K562 (cell line): ENCODE measurements around the gene NOP16. TPM values are rescaled to one million over a fixed set of nuclear protein-coding genes. Genes with fewer than 3 reads are reported as not detected.

Source experiments
- BHLHE40 ChIP-seq: IDR thresholded peaks from 2 replicates; pipeline ENCODE4 v1.6.1; 2011; ENCODE audit warnings: low read length, improper control_type of control experiment
- CBFA2T3 ChIP-seq: fragments of 450-650 bp; IDR thresholded peaks from 2 replicates; pipeline ENCODE4 v1.6.1; 2017
- CHD1 ChIP-seq: fragments of 200-600 bp; sonication (generic); IDR thresholded peaks from one replicate; pipeline ENCODE4 v1.6.1; 2012; ENCODE audit warnings: mild to moderate bottlenecking, moderate library complexity, low read length, inconsistent platforms
- CREB1 ChIP-seq, 2 experiments: sonication (generic) in 1 of 2; formaldehyde crosslinking in 1 of 2; IDR thresholded peaks; 2 replicates each; pipeline versions ENCODE4 v1.6.1 to v1.8.0; 2012 to 2022; ENCODE audit warnings: inconsistent platforms in 1 of 2, mild to moderate bottlenecking in 1 of 2, missing genetic modification reagents in 1 of 2, moderate library complexity in 1 of 2
- DACH1 ChIP-seq: fragments of 450-650 bp; IDR thresholded peaks from 2 replicates; pipeline ENCODE4 v1.6.1; 2018; ENCODE audit not compliant: partially characterized antibody
- GATAD2B ChIP-seq: fragments of 450-650 bp; IDR thresholded peaks from 2 replicates; pipeline ENCODE4 v1.6.1; 2017; ENCODE audit warnings: mild to moderate bottlenecking, borderline replicate concordance
- HDGF ChIP-seq: fragments of 450-650 bp; IDR thresholded peaks from 2 replicates; pipeline ENCODE4 v1.6.1; 2016
- HMGN3 ChIP-seq: IDR thresholded peaks from 2 replicates; pipeline ENCODE4 v1.6.1; 2011; ENCODE audit warnings: borderline replicate concordance, low read depth, mild to moderate bottlenecking, mixed read lengths, low read length; ENCODE audit not compliant: insufficient read length; ENCODE audit errors: extremely low read depth
- HNRNPK ChIP-seq: fragments of 200-400 bp; formaldehyde crosslinking; IDR thresholded peaks from one replicate; pipeline ENCODE4 v1.6.1; 2018; ENCODE audit warnings: mild to moderate bottlenecking, low read depth, low read length; ENCODE audit not compliant: poor library complexity, severe bottlenecking
- KAT8 ChIP-seq: fragments of 450-650 bp; IDR thresholded peaks from 2 replicates; pipeline ENCODE4 v1.6.1; 2016; ENCODE audit warnings: low read depth, mild to moderate bottlenecking
- MEF2D ChIP-seq: conservative IDR thresholded peaks from 2 replicates; pipeline ENCODE4 v1.6.1; 2016; ENCODE audit warnings: low read depth, missing genetic modification characterization, missing compliant biosample characterization
- MIER1 ChIP-seq: fragments of 450-650 bp; IDR thresholded peaks from 2 replicates; pipeline ENCODE4 v1.6.1; 2016; ENCODE audit warnings: antibody characterized with exemption, mild to moderate bottlenecking, low read depth
- NEUROD1 ChIP-seq: fragments of 150-350 bp; IDR thresholded peaks from 2 replicates; pipeline ENCODE4 v1.6.1; 2014; ENCODE audit warnings: borderline replicate concordance, low read length, low read depth; ENCODE audit not compliant: partially characterized antibody
- NR1H2 ChIP-seq: sonication (generic); formaldehyde crosslinking; IDR thresholded peaks from 2 replicates; pipeline ENCODE4 v1.4.0; 2020; ENCODE audit warnings: mild to moderate bottlenecking, missing genetic modification reagents
- NR2C1 ChIP-seq, 2 experiments: fragments of 450-650 bp; IDR thresholded peaks; 2 replicates each; pipeline ENCODE4 v1.6.1; 2017; ENCODE audit warnings: mild to moderate bottlenecking in 2 of 2, antibody characterized with exemption in 1 of 2, inconsistent platforms in 1 of 2, missing compliant biosample characterization in 1 of 2, missing genetic modification characterization in 1 of 2
- POLR3A ChIP-seq: IDR thresholded peaks from 2 replicates; pipeline ENCODE4 v1.6.1; 2011; ENCODE audit warnings: borderline replicate concordance, mild to moderate bottlenecking, moderate library complexity; ENCODE audit not compliant: insufficient read length, insufficient read depth; ENCODE audit errors: extremely low read depth
- RBM17 ChIP-seq: fragments of 200-400 bp; formaldehyde crosslinking; IDR thresholded peaks from 2 replicates; pipeline ENCODE4 v1.6.1; 2017; ENCODE audit warnings: low read depth, mild to moderate bottlenecking, low read length, borderline replicate concordance
- SMARCB1 ChIP-seq: IDR thresholded peaks from 2 replicates; pipeline ENCODE4 v1.6.1; 2011; ENCODE audit warnings: improper control_type of control experiment, low read depth; ENCODE audit not compliant: insufficient read length
- SMARCE1 ChIP-seq: fragments of 450-650 bp; IDR thresholded peaks from 2 replicates; pipeline ENCODE4 v1.7.1; 2016; ENCODE audit warnings: mild to moderate bottlenecking
- ZC3H4 ChIP-seq: sonication (generic); formaldehyde crosslinking; IDR thresholded peaks from 2 replicates; pipeline ENCODE4 v1.9.0; 2021; ENCODE audit warnings: missing genetic modification reagents, borderline replicate concordance
- ZNF140 ChIP-seq: fragments of 250-450 bp; sonication (Bioruptor Pico); IDR thresholded peaks from 2 replicates; pipeline ENCODE4 v1.8.0; 2021; ENCODE audit warnings: moderate library complexity, mild to moderate bottlenecking, inconsistent platforms
- ZNF57 ChIP-seq: fragments of 450-650 bp; formaldehyde crosslinking; IDR thresholded peaks from 2 replicates; pipeline ENCODE4 v1.4.0; 2020; ENCODE audit warnings: mild to moderate bottlenecking, moderate library complexity
- ZNF589 ChIP-seq: fragments of 200-800 bp; sonication (Bioruptor generic); IDR thresholded peaks from 2 replicates; pipeline ENCODE4 v1.6.1; 2016; ENCODE audit warnings: low read depth, missing genetic modification characterization, missing compliant biosample characterization
- ZNF644 ChIP-seq: fragments of 200-800 bp; sonication (Bioruptor generic); IDR thresholded peaks from 2 replicates; pipeline ENCODE4 v1.6.1; 2016; ENCODE audit warnings: low read depth, missing genetic modification characterization, missing compliant biosample characterization
- polyA plus RNA-seq, 8 experiments: library from polyadenylated mRNA; depleted of rRNA in 4 of 8; stranded (reverse) in 5 of 8; unstranded in 3 of 8; fragments of >200 nt; fragmentation: Nextera tagmentation in 2 of 8; fragmentation: Illumina TruSeq in 1 of 8; extraction: Ambion mirVana in 2 of 8; extraction: Trizol in 1 of 8; gene quantifications; 2 replicates each; pipeline versions ENCODE4 v1.2.1 to v1.2.3, GENCODE V29; 2011 to 2014; ENCODE audit warnings: inconsistent platforms in 1 of 8, missing spikeins in 1 of 8
- total RNA-seq, 7 experiments: library from RNA; depleted of rRNA in 6 of 7; stranded (reverse); fragments of >200 nt in 6 of 7; fragmentation: Illumina TruSeq in 2 of 7; extraction: Trizol in 2 of 7; gene quantifications; 2 replicates each; pipeline versions ENCODE4 v1.2.1 to v1.2.3, GENCODE V29; 2011 to 2021; ENCODE audit warnings: low replicate concordance in 1 of 7
- TF ChIP-seq, protein P1 (sequence below): sonication (generic); formaldehyde crosslinking; IDR thresholded peaks from 2 replicates; pipeline ENCODE4 v1.8.0; 2022; ENCODE audit warnings: mild to moderate bottlenecking, missing genetic modification reagents
- TF ChIP-seq, protein P2 (sequence below): fragments of 450-650 bp; IDR thresholded peaks from 2 replicates; pipeline ENCODE4 v1.6.1; 2016; ENCODE audit warnings: low read depth, mild to moderate bottlenecking, moderate library complexity
- TF ChIP-seq, protein P3 (sequence below): fragments of 450-650 bp; formaldehyde crosslinking; IDR thresholded peaks from 2 replicates; pipeline ENCODE4 v1.4.0; 2020; ENCODE audit warnings: mild to moderate bottlenecking, moderate library complexity

Gene NOP16
- total and polyA plus RNA-seq, 9 of the 15 experiments (the other 6 are each of a cell fraction or from before 2014, with no cell fraction given): 92.5 to 342 (median 148) TPM

DNA sequence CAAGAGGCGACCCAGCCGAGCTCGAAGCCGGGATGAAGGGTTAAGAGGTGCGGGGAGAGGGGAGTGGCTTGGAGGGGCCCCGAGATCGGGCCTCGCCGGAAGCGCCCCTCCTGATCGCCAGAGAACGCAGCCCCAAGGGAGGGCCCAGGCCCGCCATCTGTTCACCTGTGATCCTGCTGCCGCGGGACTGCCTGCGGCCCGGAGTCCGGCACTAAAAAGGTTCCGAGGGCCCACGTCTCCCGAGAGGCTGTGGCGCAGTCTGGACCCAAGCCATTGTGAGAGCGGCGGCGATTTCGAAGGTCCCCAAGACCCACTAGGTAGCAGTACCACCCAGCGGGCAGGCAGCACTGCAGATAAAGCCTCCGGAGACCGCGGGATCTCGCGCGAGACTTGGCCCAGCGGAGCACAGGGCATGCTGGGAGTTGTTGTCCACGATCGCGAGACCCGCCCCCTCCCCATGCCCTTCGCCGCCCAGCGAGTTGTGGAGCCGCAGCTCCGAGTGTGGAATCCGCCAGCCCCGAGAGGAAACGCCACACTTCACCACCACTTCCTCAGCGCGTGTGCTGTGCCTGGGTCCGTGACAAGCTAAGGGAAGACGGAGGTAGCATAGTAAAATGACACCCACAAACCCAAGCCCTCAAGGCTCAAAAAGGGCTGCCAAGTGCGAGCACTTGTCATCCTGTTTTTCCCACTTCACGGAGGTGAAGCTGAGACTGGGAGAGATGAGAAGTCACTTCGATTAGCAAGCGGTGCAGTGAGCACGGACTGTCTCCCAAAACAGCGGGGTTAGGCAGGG, 26.8 kb downstream of the NOP16 start, which contains the start of gene KIAA1191 (continued):
- TF ChIP-seq HMGN3 (peak; percentile 44), NEUROD1 (no peak), SMARCE1 (no peak), ZNF589 (CRISPR knock-in tag) (no peak), RBM17 (no peak), NR1H2 (CRISPR knock-in tag) (no peak), ZNF140 (no peak), NR2C1 (IDR thresholded peaks at IDR 0.05) (no peak), NR2C1 (tag; IDR thresholded peaks at IDR 0.05) (no peak), CBFA2T3 (no peak), MIER1 (no peak), DACH1 (peak; percentile 23), HNRNPK (no peak), MEF2D (tag) (no peak), CHD1 (no peak), CREB1 (IDR thresholded peaks at IDR 0.05) (peak; percentile 51; the same call in 1 of the 2 replicates), CREB1 (CRISPR knock-in tag; IDR thresholded peaks at IDR 0.05) (peak; percentile 58; the same call in 1 of the 2 replicates), GATAD2B (peak; percentile 28; the same call in 1 of the 2 replicates), ZC3H4 (CRISPR knock-in tag) (no peak), SMARCB1 (no peak), POLR3A (no peak), ZNF57 (no peak), BHLHE40 (no peak), KAT8 (no peak), ZNF644 (tag) (no peak), HDGF (no peak; the same call in 1 of the 2 replicates)
- TF ChIP-seq, protein P1, sequence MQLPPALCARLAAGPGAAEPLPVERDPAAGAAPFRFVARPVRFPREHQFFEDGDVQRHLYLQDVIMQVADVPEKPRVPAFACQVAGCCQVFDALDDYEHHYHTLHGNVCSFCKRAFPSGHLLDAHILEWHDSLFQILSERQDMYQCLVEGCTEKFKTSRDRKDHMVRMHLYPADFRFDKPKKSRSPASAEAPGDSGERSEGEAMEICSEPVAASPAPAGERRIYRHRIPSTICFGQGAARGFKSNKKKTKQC (CRISPR knock-in tag): peak; percentile 68; the same call in 1 of the 2 replicates
- TF ChIP-seq, protein P2, sequence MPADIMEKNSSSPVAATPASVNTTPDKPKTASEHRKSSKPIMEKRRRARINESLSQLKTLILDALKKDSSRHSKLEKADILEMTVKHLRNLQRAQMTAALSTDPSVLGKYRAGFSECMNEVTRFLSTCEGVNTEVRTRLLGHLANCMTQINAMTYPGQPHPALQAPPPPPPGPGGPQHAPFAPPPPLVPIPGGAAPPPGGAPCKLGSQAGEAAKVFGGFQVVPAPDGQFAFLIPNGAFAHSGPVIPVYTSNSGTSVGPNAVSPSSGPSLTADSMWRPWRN: no peak
- TF ChIP-seq, protein P3, sequence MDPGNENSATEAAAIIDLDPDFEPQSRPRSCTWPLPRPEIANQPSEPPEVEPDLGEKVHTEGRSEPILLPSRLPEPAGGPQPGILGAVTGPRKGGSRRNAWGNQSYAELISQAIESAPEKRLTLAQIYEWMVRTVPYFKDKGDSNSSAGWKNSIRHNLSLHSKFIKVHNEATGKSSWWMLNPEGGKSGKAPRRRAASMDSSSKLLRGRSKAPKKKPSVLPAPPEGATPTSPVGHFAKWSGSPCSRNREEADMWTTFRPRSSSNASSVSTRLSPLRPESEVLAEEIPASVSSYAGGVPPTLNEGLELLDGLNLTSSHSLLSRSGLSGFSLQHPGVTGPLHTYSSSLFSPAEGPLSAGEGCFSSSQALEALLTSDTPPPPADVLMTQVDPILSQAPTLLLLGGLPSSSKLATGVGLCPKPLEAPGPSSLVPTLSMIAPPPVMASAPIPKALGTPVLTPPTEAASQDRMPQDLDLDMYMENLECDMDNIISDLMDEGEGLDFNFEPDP (CRISPR knock-in tag): no peak
